ENCODE results near the gene LYRM4. TPM values are rescaled to one million over a fixed set of nuclear protein-coding genes. Genes with fewer than 3 reads are reported as not detected.

The LYRM4 gene
- total RNA-seq, 1 donor from 2014 or later, result 39.0 TPM

DNA sequence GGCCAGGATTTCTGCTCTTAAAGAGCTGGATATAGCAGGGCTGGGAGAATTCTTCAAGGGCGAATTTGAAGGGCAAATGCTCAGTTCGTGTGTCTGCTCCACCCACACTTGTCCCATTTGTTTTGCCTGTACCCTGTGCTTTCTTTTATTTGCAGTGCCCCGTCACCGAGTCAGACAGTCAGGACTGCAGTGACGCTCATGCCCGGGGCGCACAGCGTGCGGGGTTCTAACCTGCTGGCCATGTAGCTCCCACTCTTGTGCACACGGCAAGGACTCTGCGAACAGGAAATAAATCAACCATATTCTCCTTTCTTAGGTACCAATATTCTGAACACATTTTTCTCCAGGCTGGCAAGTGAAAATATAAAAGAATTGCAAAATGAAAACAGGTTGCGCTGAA, 17.7 kb downstream of the LYRM4 start:
- no peak overlapping the region for H3K27ac Mint-ChIP-seq (ENCODE audit: unreplicated experiment)
- peaks cover 23% of the 10 kb centered on the region for H3K4me1 Mint-ChIP-seq (ENCODE audit: unreplicated experiment)
- peaks cover 3% of the 10 kb centered on the region for H3K27me3 Mint-ChIP-seq (ENCODE audit: unreplicated experiment)
- peaks cover 8% of the 10 kb centered on the region for H3K36me3 Mint-ChIP-seq (ENCODE audit: low read depth, unreplicated experiment)
- H3K9me3 Mint-ChIP-seq (ENCODE audit: unreplicated experiment), result no peaks in the 10 kb centered on the region
- no peak for DNase-seq (ENCODE audit: low spot score)
- no peak overlapping the region for H3K4me3 Mint-ChIP-seq (ENCODE audit: unreplicated experiment)
- TF ChIP-seq, protein P1, sequence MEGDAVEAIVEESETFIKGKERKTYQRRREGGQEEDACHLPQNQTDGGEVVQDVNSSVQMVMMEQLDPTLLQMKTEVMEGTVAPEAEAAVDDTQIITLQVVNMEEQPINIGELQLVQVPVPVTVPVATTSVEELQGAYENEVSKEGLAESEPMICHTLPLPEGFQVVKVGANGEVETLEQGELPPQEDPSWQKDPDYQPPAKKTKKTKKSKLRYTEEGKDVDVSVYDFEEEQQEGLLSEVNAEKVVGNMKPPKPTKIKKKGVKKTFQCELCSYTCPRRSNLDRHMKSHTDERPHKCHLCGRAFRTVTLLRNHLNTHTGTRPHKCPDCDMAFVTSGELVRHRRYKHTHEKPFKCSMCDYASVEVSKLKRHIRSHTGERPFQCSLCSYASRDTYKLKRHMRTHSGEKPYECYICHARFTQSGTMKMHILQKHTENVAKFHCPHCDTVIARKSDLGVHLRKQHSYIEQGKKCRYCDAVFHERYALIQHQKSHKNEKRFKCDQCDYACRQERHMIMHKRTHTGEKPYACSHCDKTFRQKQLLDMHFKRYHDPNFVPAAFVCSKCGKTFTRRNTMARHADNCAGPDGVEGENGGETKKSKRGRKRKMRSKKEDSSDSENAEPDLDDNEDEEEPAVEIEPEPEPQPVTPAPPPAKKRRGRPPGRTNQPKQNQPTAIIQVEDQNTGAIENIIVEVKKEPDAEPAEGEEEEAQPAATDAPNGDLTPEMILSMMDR (IDR thresholded peaks at IDR 0.05; ENCODE audit: unreplicated experiment), result no peak

DNA sequence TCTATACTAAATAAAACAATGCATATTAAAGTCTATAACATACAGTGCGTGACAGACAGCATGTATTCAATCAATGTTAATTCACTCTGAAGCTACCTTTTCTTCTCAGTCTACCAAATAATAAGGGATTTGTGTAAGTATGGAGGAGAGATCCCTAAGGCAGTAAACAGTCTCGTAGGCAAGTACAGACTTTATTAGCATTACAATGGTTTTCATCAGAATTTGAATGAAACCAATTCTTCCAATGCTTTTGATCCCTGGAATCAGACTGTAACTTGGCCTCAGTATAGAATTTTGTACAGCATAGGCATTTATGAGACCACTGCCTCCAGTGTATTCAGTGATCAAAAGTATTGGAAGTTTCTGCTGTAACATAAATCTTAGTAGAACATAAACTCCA, 19.5 kb downstream of the LYRM4 start:
- no peak for DNase-seq (ENCODE audit: low spot score)
- peaks cover 8% of the 10 kb centered on the region for H3K36me3 Mint-ChIP-seq (ENCODE audit: low read depth, unreplicated experiment)
- H3K4me1 Mint-ChIP-seq (ENCODE audit: unreplicated experiment), result peaks cover 18% of the 10 kb centered on the region
- TF ChIP-seq, protein P1 (IDR thresholded peaks at IDR 0.05; ENCODE audit: unreplicated experiment), result no peak
- no peak overlapping the region for H3K4me3 Mint-ChIP-seq (ENCODE audit: unreplicated experiment)
- H3K27ac Mint-ChIP-seq (ENCODE audit: unreplicated experiment), result no peak overlapping the region
- H3K27me3 Mint-ChIP-seq (ENCODE audit: unreplicated experiment), result peaks cover 3% of the 10 kb centered on the region
- no peaks in the 10 kb centered on the region for H3K9me3 Mint-ChIP-seq (ENCODE audit: unreplicated experiment)

DNA sequence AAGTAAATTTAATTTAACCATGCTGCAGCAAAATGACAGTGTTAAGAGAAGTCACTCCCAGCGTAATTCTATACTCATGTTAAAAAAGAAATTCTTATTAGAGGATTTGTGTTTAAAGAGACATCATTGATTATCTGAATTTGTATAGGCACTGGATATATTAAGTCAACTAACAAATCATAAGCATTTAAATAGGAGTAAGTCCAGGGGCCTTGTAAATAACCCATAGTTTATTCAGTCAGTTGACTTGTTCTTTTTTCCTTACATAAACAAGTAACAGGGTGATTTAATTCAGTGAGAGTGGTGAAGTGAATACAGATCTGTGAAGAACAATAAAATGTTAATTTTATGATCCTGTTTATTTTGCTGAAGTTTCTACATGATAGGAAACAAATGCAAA, 22.4 kb downstream of the LYRM4 start:
- H3K9me3 Mint-ChIP-seq (ENCODE audit: unreplicated experiment), result no peaks in the 10 kb centered on the region

DNA sequence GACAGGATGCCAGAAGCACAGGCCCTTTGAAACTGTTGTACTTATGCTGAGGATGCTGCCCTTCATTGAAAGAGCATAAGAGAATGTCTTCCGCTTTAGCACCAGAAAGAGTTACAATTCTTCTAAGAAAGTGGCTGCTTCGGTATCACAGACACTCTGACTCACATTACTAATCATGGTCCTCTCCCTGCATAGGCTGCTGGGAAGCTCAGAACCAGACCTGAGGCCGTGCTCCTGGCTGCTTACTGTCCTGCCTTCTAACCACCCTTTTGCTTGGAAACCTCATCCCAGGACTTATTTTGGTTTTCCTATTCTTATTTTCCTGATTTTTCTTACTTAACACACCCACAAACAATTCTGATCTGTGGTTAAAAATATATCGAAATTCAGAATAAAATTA, 22.9 kb downstream of the LYRM4 start:
- Mint-ChIP-seq H3K27me3 (ENCODE audit: unreplicated experiment) (peaks cover 1% of the 10 kb centered on the region), H3K27ac (ENCODE audit: unreplicated experiment) (no peak overlapping the region), H3K4me1 (ENCODE audit: unreplicated experiment) (no peaks in the 10 kb centered on the region), H3K36me3 (ENCODE audit: low read depth, unreplicated experiment) (peaks cover 8% of the 10 kb centered on the region), H3K9me3 (ENCODE audit: unreplicated experiment) (no peaks in the 10 kb centered on the region), H3K4me3 (ENCODE audit: unreplicated experiment) (no peak overlapping the region)
- no peak for DNase-seq (ENCODE audit: low spot score)
- TF ChIP-seq, protein P1 (IDR thresholded peaks at IDR 0.05; ENCODE audit: unreplicated experiment), result no peak

More for the DNA sequence above, 22.4 kb downstream of the LYRM4 start:
- TF ChIP-seq, protein P1 (IDR thresholded peaks at IDR 0.05; ENCODE audit: unreplicated experiment), result no peak
- Mint-ChIP-seq H3K4me1 (ENCODE audit: unreplicated experiment) (no peaks in the 10 kb centered on the region), H3K27ac (ENCODE audit: unreplicated experiment) (no peak overlapping the region), H3K36me3 (ENCODE audit: low read depth, unreplicated experiment) (peaks cover 8% of the 10 kb centered on the region), H3K4me3 (ENCODE audit: unreplicated experiment) (no peak overlapping the region), H3K27me3 (ENCODE audit: unreplicated experiment) (peaks cover 1% of the 10 kb centered on the region)
- DNase-seq (ENCODE audit: low spot score), result no peak

DNA sequence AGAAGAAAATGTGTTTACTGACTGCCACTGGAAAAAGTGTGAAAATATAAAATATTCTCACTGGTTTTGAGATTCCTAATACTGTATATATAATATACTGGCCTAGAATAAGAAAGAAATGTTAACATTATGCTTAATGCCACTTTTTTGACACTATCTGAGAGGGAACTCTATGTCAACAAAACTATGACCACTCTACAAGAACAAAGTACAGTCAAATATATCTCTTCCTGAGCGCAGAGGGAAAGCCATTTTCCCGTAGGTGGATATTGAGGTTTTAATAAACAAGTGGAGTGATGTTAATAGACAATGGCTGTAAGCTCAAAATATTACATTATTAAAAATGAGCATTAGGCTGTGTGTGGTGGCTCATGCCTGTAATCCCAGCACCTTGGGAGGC, 24.9 kb downstream of the LYRM4 start:
- Mint-ChIP-seq H3K4me3 (ENCODE audit: unreplicated experiment) (no peak overlapping the region), H3K4me1 (ENCODE audit: unreplicated experiment) (no peaks in the 10 kb centered on the region), H3K36me3 (ENCODE audit: low read depth, unreplicated experiment) (peaks cover 8% of the 10 kb centered on the region), H3K27ac (ENCODE audit: unreplicated experiment) (no peak overlapping the region), H3K27me3 (ENCODE audit: unreplicated experiment) (peaks cover 1% of the 10 kb centered on the region), H3K9me3 (ENCODE audit: unreplicated experiment) (no peaks in the 10 kb centered on the region)
- no peak for DNase-seq (ENCODE audit: low spot score)
- TF ChIP-seq, protein P1 (IDR thresholded peaks at IDR 0.05; ENCODE audit: unreplicated experiment), result no peak
